PC-9 (cell line): Measurements from ENCODE around the gene DIP2C.

ENCODE experiments used
- CTCF ChIP-seq: fragments of 200-600 bp; sonication (generic); conservative IDR thresholded peaks from 2 replicates; pipeline ENCODE4 v1.6.1; 2017; ENCODE audit warnings: mixed run types, antibody characterized with exemption, mild to moderate bottlenecking, moderate library complexity
- EZH2 ChIP-seq: fragments of 200-600 bp; sonication (generic); IDR thresholded peaks from 2 replicates; pipeline ENCODE4 v1.8.0; 2017; ENCODE audit warnings: antibody characterized with exemption, low read depth

DNA sequence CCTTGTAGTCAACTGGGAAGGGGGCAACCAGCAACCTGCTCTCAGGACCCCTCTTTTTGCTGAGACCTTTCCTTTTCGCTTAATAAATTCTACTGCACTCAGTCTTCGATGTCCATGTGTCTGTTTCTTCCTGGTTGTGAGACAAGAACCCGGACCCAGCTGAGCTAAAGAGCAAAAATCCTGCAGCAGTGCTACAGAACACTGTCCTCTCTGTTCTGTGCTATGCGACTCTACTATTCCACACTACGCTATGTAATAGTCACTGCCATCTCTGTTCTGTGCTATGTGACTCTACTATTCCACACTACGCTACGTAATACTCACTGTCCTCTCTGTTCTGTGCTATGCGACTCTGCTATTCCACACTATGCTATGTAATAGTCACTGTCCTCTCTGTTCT, 34.3 kb downstream of the DIP2C start:
- TF ChIP-seq CTCF (no peak), EZH2 (no peak)
